ENCODE measurements around the gene DLX3.
"Not testable (repeated sequence)": the region's sequence is repeated elsewhere in the genome, so short reads cannot be mapped to it uniquely, and the experiment has no call there.

The DLX3 gene

GRCh38 chr17:49995055-49995738 lies at the start of gene DLX3:
Gene DLX3 (minus strand): TSS chr17:49995224. CDS start chr17:49994998, 226 bp downstream.
- Histone ChIP-seq H3K9me3 (ENCODE audit: control insufficient read depth in 5 of 5, low read length in 5 of 5) (peaks cover 0 to 5% (median 0%) of the 10 kb centered on the region in 5 donors), H3K4me3 (ENCODE audit: low read depth in 1 of 5, low read length in 5 of 5) (peak within 1 kb of the TSS; percentile 25 to 62 (median 48)), H3K9ac (ENCODE audit: low read length in 5 of 5) (peak within 1 kb of the TSS in 1 of 5 donors; percentile 20), H3K36me3 (ENCODE audit: control insufficient read depth in 5 of 5, insufficient read depth in 5 of 5, low read length in 5 of 5) (no peaks in the 10 kb centered on the region), H3K27me3 (ENCODE audit: control insufficient read depth in 5 of 5, insufficient read depth in 4 of 5, low read length in 5 of 5) (peaks cover 20 to 87% (median 65%) of the 10 kb centered on the region in 5 donors), H3K4me1 (ENCODE audit: control insufficient read depth in 5 of 5, insufficient read depth in 5 of 5, low read length in 5 of 5) (peaks cover 0 to 40% (median 32%) of the 10 kb centered on the region in 5 donors), H3K27ac (ENCODE audit: low read depth, low read length) (no peak within 1 kb of the TSS)

DNA sequence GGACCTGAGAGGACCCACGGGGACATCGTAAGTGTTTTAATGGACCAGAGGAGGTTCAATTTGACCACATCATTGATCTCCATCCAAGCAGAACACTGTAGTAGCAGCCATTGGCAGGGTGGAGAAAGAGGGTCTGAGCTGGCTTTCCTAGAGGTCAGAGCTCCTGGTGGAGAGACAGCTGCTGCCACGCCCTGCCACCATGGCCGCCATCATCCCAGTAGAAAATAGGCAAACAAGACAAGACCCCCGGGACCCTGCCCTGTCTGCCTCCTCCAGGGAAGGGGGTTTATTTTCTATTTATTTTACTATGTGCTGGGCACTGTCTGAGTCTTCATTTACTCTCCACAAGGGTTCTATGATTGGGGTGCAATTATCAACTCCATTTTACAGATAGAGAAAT lies 49.5 kb upstream of the DLX3 start:
- Histone ChIP-seq H3K27ac (ENCODE audit: low read depth, low read length) (no peak overlapping the region), H3K9ac (ENCODE audit: low read length in 5 of 5) (no peak overlapping the region), H3K4me1 (ENCODE audit: control insufficient read depth in 5 of 5, insufficient read depth in 5 of 5, low read length in 5 of 5) (peaks cover 0 to 43% (median 0%) of the 10 kb centered on the region in 5 donors), H3K9me3 (ENCODE audit: control insufficient read depth in 5 of 5, low read length in 5 of 5) (no peaks in the 10 kb centered on the region), H3K27me3 (ENCODE audit: control insufficient read depth in 5 of 5, insufficient read depth in 4 of 5, low read length in 5 of 5) (peaks cover 0 to 4% (median 0%) of the 10 kb centered on the region in 5 donors), H3K4me3 (ENCODE audit: low read depth in 1 of 5, low read length in 5 of 5) (no peak overlapping the region), H3K36me3 (ENCODE audit: control insufficient read depth in 5 of 5, insufficient read depth in 5 of 5, low read length in 5 of 5) (no peaks in the 10 kb centered on the region)

DNA sequence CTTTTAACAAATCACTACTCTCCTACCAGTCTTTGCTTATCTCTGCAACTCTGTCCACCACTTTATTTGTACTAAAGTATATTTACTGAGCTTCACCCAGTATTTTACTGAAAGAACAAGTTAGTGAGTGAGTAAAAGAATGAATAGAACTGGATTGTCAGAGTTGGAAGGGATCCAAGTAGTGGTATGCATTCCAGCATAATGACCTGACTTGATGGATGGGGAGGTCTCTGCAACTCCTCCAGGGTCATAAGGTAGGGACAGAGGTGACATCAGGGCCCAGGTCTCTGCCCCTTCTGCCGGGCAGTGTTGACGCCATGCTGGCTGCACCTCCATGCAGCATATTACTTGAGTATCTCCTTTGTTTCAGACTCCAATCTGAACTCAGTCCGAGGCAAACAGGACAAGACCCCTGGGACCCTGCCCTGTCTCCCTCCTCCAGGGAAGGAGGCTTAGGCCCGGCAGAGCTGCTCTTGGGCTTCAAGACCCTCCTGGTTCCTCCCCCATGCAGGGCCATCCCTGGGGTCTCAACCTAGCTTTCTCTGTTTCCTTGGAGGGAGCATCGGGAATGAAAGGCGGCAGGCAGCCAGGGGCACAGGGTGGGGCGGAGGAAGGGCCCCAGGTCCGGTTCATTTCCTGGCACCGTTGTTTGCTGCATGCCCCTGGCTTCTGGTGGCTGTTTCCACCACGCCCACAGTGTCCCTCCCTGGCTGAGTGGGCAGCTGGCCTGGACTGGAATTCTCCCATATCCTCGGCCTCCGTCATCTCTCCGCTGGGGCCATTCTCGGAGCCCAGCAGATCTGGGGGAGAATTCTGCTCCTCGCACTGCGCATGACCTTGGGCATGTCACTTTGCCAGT lies 48.5 kb upstream of the DLX3 start:
- Histone ChIP-seq H3K27me3 (ENCODE audit: control insufficient read depth in 5 of 5, insufficient read depth in 4 of 5, low read length in 5 of 5) (peaks cover 0 to 4% (median 0%) of the 10 kb centered on the region in 5 donors), H3K27ac (ENCODE audit: low read depth, low read length) (no peak overlapping the region), H3K4me3 (ENCODE audit: low read depth in 1 of 5, low read length in 5 of 5) (no peak overlapping the region), H3K9me3 (ENCODE audit: control insufficient read depth in 5 of 5, low read length in 5 of 5) (no peaks in the 10 kb centered on the region), H3K4me1 (ENCODE audit: control insufficient read depth in 5 of 5, insufficient read depth in 5 of 5, low read length in 5 of 5) (peaks cover 0 to 43% (median 0%) of the 10 kb centered on the region in 5 donors), H3K9ac (ENCODE audit: low read length in 5 of 5) (no peak overlapping the region), H3K36me3 (ENCODE audit: control insufficient read depth in 5 of 5, insufficient read depth in 5 of 5, low read length in 5 of 5) (no peaks in the 10 kb centered on the region)

DNA sequence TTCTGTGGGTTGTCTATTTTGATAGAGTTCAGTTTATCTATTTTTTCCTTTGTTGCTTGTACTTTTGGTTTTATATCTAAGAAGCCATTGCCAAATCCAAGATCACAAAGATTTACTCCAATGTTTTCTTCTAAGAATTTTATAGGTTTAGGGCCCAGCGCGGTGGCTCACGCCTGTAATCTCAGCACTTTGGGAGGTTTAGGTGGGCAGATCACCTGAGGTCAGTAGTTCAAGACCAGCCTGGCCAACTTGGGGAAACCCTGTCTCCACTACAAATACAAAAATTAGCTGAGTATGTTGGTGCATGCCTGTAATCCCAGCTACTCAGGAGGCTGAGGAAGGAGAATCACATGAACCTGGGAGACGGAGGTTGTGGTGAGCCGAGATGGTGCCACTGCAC lies 47.2 kb upstream of the DLX3 start:
- H3K27me3 ChIP-seq (ENCODE audit: control insufficient read depth in 5 of 5, insufficient read depth in 4 of 5, low read length in 5 of 5): peaks cover 0 to 4% (median 0%) of the 10 kb centered on the region in 5 donors
- H3K9me3 ChIP-seq (ENCODE audit: control insufficient read depth in 5 of 5, low read length in 5 of 5): no peaks in the 10 kb centered on the region
- H3K4me3 ChIP-seq (ENCODE audit: low read depth in 1 of 5, low read length in 5 of 5): no peak overlapping the region
- peaks cover 0 to 39% (median 0%) of the 10 kb centered on the region in 5 donors for H3K4me1 ChIP-seq (ENCODE audit: control insufficient read depth in 5 of 5, insufficient read depth in 5 of 5, low read length in 5 of 5)
- no peak overlapping the region for H3K27ac ChIP-seq (ENCODE audit: low read depth, low read length)
- H3K36me3 ChIP-seq (ENCODE audit: control insufficient read depth in 5 of 5, insufficient read depth in 5 of 5, low read length in 5 of 5): no peaks in the 10 kb centered on the region
- no peak overlapping the region for H3K9ac ChIP-seq (ENCODE audit: low read length in 5 of 5)

DNA sequence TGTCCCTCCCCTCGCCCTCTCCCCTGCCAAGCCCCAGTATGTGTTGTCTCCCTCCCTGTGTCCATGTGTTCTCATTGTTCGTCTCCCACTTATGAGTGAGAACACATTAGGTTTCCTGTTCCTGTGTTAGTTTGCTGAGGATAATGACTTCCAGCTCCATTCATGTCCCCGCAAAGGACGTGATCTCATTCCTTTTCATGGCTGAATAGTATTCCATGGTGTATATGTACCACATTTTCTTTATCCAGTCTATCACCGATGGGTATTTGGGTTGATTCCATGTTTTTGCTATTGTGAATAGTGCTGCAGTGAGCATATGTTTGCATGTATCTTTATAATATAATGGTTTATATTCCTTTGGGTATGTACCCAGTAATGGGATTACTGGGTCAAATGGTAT lies 45.5 kb upstream of the DLX3 start:
- peaks cover 0 to 11% (median 4%) of the 10 kb centered on the region in 5 donors for H3K27me3 ChIP-seq (ENCODE audit: control insufficient read depth in 5 of 5, insufficient read depth in 4 of 5, low read length in 5 of 5)
- peaks cover 0 to 30% (median 0%) of the 10 kb centered on the region in 5 donors for H3K4me1 ChIP-seq (ENCODE audit: control insufficient read depth in 5 of 5, insufficient read depth in 5 of 5, low read length in 5 of 5)
- not testable (repeated sequence) for H3K9me3 ChIP-seq (ENCODE audit: control insufficient read depth in 5 of 5, low read length in 5 of 5)

DNA sequence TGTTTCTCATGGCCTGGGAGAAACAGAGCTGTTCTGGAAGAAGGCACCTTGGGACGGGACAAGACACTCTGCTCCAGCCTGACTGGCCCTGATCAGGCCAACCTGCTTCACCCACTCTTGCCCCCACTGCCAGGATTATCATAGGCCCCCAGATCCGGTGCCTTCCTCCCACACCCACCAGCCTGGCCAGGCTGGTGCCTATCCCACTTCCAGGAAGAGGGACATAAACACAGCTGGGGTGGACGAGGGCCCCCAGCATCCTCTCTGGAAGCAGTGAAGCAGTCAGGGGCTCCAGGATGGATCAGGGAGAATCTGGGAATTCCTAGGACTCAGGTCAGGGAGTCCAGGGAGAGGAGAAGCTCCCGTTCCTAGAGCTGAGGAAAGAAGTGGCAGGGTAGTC lies 44.0 kb upstream of the DLX3 start:
- peaks cover 0 to 11% (median 4%) of the 10 kb centered on the region in 5 donors for H3K27me3 ChIP-seq (ENCODE audit: control insufficient read depth in 5 of 5, insufficient read depth in 4 of 5, low read length in 5 of 5)
- H3K4me1 ChIP-seq (ENCODE audit: control insufficient read depth in 5 of 5, insufficient read depth in 5 of 5, low read length in 5 of 5): peaks cover 0 to 17% (median 0%) of the 10 kb centered on the region in 5 donors
- H3K27ac ChIP-seq (ENCODE audit: low read depth, low read length): no peak overlapping the region
- H3K9me3 ChIP-seq (ENCODE audit: control insufficient read depth in 5 of 5, low read length in 5 of 5): no peaks in the 10 kb centered on the region
- H3K4me3 ChIP-seq (ENCODE audit: low read depth in 1 of 5, low read length in 5 of 5): no peak overlapping the region
- no peak overlapping the region for H3K9ac ChIP-seq (ENCODE audit: low read length in 5 of 5)
- H3K36me3 ChIP-seq (ENCODE audit: control insufficient read depth in 5 of 5, insufficient read depth in 5 of 5, low read length in 5 of 5): no peaks in the 10 kb centered on the region

More for the DNA sequence above, 45.5 kb upstream of the DLX3 start:
- H3K4me3 ChIP-seq (ENCODE audit: low read depth in 1 of 5, low read length in 5 of 5); H3K36me3 ChIP-seq (ENCODE audit: control insufficient read depth in 5 of 5, insufficient read depth in 5 of 5, low read length in 5 of 5); H3K27ac ChIP-seq (ENCODE audit: low read depth, low read length); H3K9ac ChIP-seq (ENCODE audit: low read length in 5 of 5): not testable (repeated sequence)

- Histone ChIP-seq H3K27me3 (ENCODE audit: control insufficient read depth in 5 of 5, insufficient read depth in 4 of 5, low read length in 5 of 5) (peaks cover 0 to 13% (median 3%) of the 10 kb centered on the region in 5 donors), H3K36me3 (ENCODE audit: control insufficient read depth in 5 of 5, insufficient read depth in 5 of 5, low read length in 5 of 5) (no peaks in the 10 kb centered on the region), H3K9ac (ENCODE audit: low read length in 5 of 5) (no peak overlapping the region), H3K27ac (ENCODE audit: low read depth, low read length) (no peak overlapping the region), H3K4me1 (ENCODE audit: control insufficient read depth in 5 of 5, insufficient read depth in 5 of 5, low read length in 5 of 5) (peaks cover 0 to 5% (median 0%) of the 10 kb centered on the region in 5 donors), H3K4me3 (ENCODE audit: low read depth in 1 of 5, low read length in 5 of 5) (no peak overlapping the region), H3K9me3 (ENCODE audit: control insufficient read depth in 5 of 5, low read length in 5 of 5) (no peaks in the 10 kb centered on the region)
Measured at GRCh38 chr17:50037321-50038107, 42.5 kb upstream of the DLX3 start.

- Histone ChIP-seq H3K27ac (ENCODE audit: low read depth, low read length) (no peak overlapping the region), H3K27me3 (ENCODE audit: control insufficient read depth in 5 of 5, insufficient read depth in 4 of 5, low read length in 5 of 5) (peaks cover 0 to 13% (median 3%) of the 10 kb centered on the region in 5 donors), H3K9me3 (ENCODE audit: control insufficient read depth in 5 of 5, low read length in 5 of 5) (no peaks in the 10 kb centered on the region), H3K9ac (ENCODE audit: low read length in 5 of 5) (no peak overlapping the region), H3K36me3 (ENCODE audit: control insufficient read depth in 5 of 5, insufficient read depth in 5 of 5, low read length in 5 of 5) (no peaks in the 10 kb centered on the region), H3K4me1 (ENCODE audit: control insufficient read depth in 5 of 5, insufficient read depth in 5 of 5, low read length in 5 of 5) (peaks cover 0 to 5% (median 0%) of the 10 kb centered on the region in 5 donors), H3K4me3 (ENCODE audit: low read depth in 1 of 5, low read length in 5 of 5) (no peak overlapping the region)
Measured at GRCh38 chr17:50036455-50037261, 41.6 kb upstream of the DLX3 start.

DNA sequence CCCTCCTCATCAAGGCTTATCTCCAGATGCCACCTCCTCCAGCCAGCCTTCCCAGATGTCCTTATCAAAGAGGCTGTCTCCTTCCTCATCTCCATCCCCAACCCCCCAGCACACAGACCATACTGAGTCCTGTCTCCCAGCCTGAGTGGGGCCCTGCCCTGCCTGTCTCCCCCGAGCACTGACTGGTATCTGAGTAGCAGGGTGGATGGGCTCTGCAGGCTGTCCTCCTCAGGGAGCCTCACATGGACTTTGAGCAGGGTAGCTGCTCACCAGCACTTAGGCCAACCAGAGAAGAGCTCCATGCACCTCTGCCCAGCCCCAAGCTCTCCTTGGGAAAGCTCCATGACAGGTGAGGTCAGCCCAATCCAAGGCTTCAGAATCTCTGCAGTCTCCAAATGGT lies 40.9 kb upstream of the DLX3 start:
- Histone ChIP-seq H3K27me3 (ENCODE audit: control insufficient read depth in 5 of 5, insufficient read depth in 4 of 5, low read length in 5 of 5) (peaks cover 0 to 13% (median 3%) of the 10 kb centered on the region in 5 donors), H3K27ac (ENCODE audit: low read depth, low read length) (no peak overlapping the region), H3K4me3 (ENCODE audit: low read depth in 1 of 5, low read length in 5 of 5) (no peak overlapping the region), H3K9me3 (ENCODE audit: control insufficient read depth in 5 of 5, low read length in 5 of 5) (no peaks in the 10 kb centered on the region), H3K4me1 (ENCODE audit: control insufficient read depth in 5 of 5, insufficient read depth in 5 of 5, low read length in 5 of 5) (peaks cover 0 to 5% (median 0%) of the 10 kb centered on the region in 5 donors), H3K36me3 (ENCODE audit: control insufficient read depth in 5 of 5, insufficient read depth in 5 of 5, low read length in 5 of 5) (no peaks in the 10 kb centered on the region), H3K9ac (ENCODE audit: low read length in 5 of 5) (no peak overlapping the region)

All from subcutaneous abdominal adipose tissue (tissue), 5 donors.